Gastrocnemius medialis (tissue), 4 donors: ENCODE measurements around the gene THEM5.

Experiments
- POLR2A ChIP-seq, 2 donors: fragments of 450-650 bp; IDR thresholded peaks; one replicate each; pipeline ENCODE4 v1.6.1; 2017; ENCODE audit warnings: antibody characterized with exemption in 2 of 2, mild to moderate bottlenecking in 2 of 2, moderate library complexity in 2 of 2
- TF ChIP-seq, protein P1 (sequence below), 5 experiments: fragments of 450-650 bp in 3 of 5; fragments of 200-600 bp in 2 of 5; sonication (generic) in 2 of 5; IDR thresholded peaks in 4 of 5; conservative IDR thresholded peaks in 1 of 5; 1 replicate in 4 of 5; 2 replicates in 1 of 5; pipeline ENCODE4 v1.5.1; 2016 to 2019; ENCODE audit warnings: antibody characterized with exemption in 5 of 5, mild to moderate bottlenecking in 3 of 5, moderate library complexity in 3 of 5

DNA sequence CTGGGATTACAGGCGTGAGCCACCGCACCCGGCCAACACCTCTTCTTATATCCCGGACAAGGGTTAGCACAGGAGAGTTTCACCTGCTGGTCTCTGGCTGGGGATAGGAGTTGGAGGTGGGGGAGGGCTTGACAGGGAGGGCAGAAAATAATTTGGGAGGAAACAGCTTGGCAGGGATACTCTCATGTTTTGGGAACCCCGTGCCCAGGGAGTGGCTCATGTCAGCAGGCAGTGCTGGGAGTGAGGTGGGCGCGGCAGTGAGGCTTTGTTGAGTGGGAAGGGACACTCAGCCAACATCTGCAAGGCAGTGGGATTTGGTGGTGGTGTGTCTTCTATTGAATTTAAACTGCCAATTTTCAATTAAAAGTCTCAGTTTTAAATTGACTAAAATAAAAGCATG, 1.1 kb upstream of the THEM5 start:
- TF ChIP-seq, protein P1, sequence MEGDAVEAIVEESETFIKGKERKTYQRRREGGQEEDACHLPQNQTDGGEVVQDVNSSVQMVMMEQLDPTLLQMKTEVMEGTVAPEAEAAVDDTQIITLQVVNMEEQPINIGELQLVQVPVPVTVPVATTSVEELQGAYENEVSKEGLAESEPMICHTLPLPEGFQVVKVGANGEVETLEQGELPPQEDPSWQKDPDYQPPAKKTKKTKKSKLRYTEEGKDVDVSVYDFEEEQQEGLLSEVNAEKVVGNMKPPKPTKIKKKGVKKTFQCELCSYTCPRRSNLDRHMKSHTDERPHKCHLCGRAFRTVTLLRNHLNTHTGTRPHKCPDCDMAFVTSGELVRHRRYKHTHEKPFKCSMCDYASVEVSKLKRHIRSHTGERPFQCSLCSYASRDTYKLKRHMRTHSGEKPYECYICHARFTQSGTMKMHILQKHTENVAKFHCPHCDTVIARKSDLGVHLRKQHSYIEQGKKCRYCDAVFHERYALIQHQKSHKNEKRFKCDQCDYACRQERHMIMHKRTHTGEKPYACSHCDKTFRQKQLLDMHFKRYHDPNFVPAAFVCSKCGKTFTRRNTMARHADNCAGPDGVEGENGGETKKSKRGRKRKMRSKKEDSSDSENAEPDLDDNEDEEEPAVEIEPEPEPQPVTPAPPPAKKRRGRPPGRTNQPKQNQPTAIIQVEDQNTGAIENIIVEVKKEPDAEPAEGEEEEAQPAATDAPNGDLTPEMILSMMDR (IDR thresholded peaks at IDR 0.05 in 4 of 5, conservative IDR thresholded peaks at IDR 0.05 in 1 of 5) = no peak
- TF ChIP-seq POLR2A (IDR thresholded peaks at IDR 0.05) = no peak
